PFSK-1 (cell line): ENCODE measurements around the gene GPRIN3.

ENCODE experiments used
- FOXP2 ChIP-seq: optimal IDR thresholded peaks from 2 replicates; pipeline ENCODE3; 2011; ENCODE audit warnings: borderline replicate concordance, control low read depth, inconsistent platforms; ENCODE audit not compliant: insufficient read depth; ENCODE audit errors: extremely low read length, extremely low read depth
- POLR2AphosphoS5 ChIP-seq: IDR thresholded peaks from 2 replicates; pipeline ENCODE4 v1.6.1; 2012; ENCODE audit warnings: low read depth, mild to moderate bottlenecking, control low read depth, low read length, moderate library complexity
- REST ChIP-seq, 2 experiments: IDR thresholded peaks; 2 replicates each; pipeline versions ENCODE4 v1.6.1 to v1.8.0; 2011 to 2012; ENCODE audit warnings: low read depth in 2 of 2, low read length in 2 of 2, control low read depth in 1 of 2, inconsistent platforms in 1 of 2, mild to moderate bottlenecking in 1 of 2, moderate library complexity in 1 of 2; ENCODE audit not compliant: insufficient read depth in 1 of 2
- SIN3A ChIP-seq: IDR thresholded peaks from 2 replicates; pipeline ENCODE4 v1.6.1; 2012; ENCODE audit warnings: mild to moderate bottlenecking, low read length, moderate library complexity, borderline replicate concordance; ENCODE audit not compliant: insufficient read depth
- TAF1 ChIP-seq: IDR thresholded peaks from 2 replicates; pipeline ENCODE4 v1.6.1; 2012; ENCODE audit warnings: low read length, control low read depth, borderline replicate concordance; ENCODE audit not compliant: insufficient read depth

GPRIN3 gene

GRCh38 chr4:89217604-89218003 is 90.0 kb downstream of the GPRIN3 start:
- TF ChIP-seq FOXP2 = no peak
- no peak for TF ChIP-seq SIN3A
- no peak for TF ChIP-seq POLR2AphosphoS5
- TF ChIP-seq TAF1 = no peak
- no peak for TF ChIP-seq REST (IDR thresholded peaks at IDR 0.05; ENCODE audit: insufficient read depth in 1 of 2, low read depth in 2 of 2, low read length in 2 of 2)

- no peak for TF ChIP-seq POLR2AphosphoS5
- TF ChIP-seq SIN3A = no peak
- TF ChIP-seq FOXP2 = no peak
- TF ChIP-seq TAF1 = no peak
- TF ChIP-seq REST (IDR thresholded peaks at IDR 0.05; ENCODE audit: insufficient read depth in 1 of 2, low read depth in 2 of 2, low read length in 2 of 2) = no peak
These were observed 90.7 kb downstream of the GPRIN3 start for GRCh38 chr4:89216866-89217265.

GRCh38 chr4:89216422-89216821 is 91.2 kb downstream of the GPRIN3 start:
- TF ChIP-seq REST (IDR thresholded peaks at IDR 0.05; ENCODE audit: insufficient read depth in 1 of 2, low read depth in 2 of 2, low read length in 2 of 2) (no peak), TAF1 (no peak), POLR2AphosphoS5 (no peak), SIN3A (no peak), FOXP2 (no peak)

- TF ChIP-seq REST (IDR thresholded peaks at IDR 0.05; ENCODE audit: insufficient read depth in 1 of 2, low read depth in 2 of 2, low read length in 2 of 2) (no peak), SIN3A (no peak), TAF1 (no peak), POLR2AphosphoS5 (no peak), FOXP2 (no peak)
These were observed 91.9 kb downstream of the GPRIN3 start for GRCh38 chr4:89215736-89216135.

- TF ChIP-seq FOXP2 = no peak
These were observed 93.3 kb downstream of the GPRIN3 start for GRCh38 chr4:89214308-89214707.

- TF ChIP-seq SIN3A (no peak), REST (IDR thresholded peaks at IDR 0.05; ENCODE audit: insufficient read depth in 1 of 2, low read depth in 2 of 2, low read length in 2 of 2) (no peak), FOXP2 (no peak), POLR2AphosphoS5 (no peak), TAF1 (no peak)
These were observed 94.3 kb downstream of the GPRIN3 start for GRCh38 chr4:89213382-89213701.
